RCC 7860 (cell line): ENCODE data around the gene CC2D2B.
"Not testable (repeated sequence)": the region's sequence is repeated elsewhere in the genome, so short reads cannot be mapped to it uniquely, and the experiment has no call there.

Experiments used
- DNase-seq: peaks from one replicate; pipeline ENCODE4 v3.0.0-alpha.2; 2015; ENCODE audit warnings: low spot score
- FAIRE-seq: peaks from 2 replicates; lab custom pipeline; 2012; peaks lifted over from hg19 to GRCh38; lab: Jason Lieb, UNC

CC2D2B gene

DNA sequence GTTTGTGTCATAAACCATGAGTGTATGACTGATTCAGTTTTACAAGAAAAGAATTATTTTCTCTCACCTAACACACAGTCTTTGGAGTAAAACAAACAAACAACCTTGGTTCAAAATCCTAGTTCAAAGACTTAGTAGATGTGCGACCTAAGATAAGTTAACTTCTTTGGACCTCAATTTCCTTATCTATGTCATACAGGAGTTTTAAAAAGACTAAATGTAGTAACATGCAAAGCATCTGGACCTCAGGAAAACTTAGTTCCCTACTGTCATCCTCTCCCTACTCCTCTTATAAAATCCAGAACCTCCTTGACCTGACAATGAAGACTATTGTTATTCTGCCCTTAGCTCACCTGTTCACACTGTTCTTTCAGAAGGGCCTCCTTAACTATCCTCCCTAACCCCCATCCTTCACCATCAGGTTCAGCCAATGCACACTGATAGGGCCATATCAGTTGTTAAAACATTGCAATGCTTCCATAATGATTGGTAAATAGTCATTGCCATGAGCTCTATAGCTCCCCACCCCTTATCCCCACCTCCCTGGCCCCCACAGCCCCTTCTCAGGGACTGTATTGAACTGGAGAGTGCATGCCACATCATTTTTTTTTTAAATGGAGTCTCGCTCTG is 106.8 kb downstream of the CC2D2B start:
- DNase-seq (no peak), FAIRE-seq (no peak)

DNA sequence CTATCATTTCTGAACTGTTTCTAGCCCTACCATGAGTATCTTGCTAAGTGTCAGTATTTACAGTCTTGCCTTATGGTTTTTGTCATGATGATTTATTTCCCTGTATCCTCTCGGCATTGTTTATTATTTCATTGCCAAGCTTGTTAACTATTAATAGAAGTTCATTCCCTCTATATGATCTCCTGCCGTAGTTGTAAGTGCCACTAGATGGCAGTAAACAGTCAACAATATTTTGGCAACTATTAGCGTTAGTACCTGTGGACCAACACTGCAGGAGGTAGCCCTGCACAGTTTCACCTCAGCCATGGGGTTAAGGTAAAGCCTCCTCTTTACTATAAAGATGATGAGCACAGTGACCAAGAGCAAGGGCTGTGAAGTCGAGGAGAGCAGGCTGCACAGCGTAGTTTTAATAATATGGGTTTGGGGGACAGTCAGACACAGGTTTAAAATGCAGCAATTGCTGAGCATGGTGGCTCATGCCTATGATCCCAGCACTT is 109.5 kb downstream of the CC2D2B start:
- FAIRE-seq: peak; percentile 73
- peak; percentile 47 for DNase-seq

DNA sequence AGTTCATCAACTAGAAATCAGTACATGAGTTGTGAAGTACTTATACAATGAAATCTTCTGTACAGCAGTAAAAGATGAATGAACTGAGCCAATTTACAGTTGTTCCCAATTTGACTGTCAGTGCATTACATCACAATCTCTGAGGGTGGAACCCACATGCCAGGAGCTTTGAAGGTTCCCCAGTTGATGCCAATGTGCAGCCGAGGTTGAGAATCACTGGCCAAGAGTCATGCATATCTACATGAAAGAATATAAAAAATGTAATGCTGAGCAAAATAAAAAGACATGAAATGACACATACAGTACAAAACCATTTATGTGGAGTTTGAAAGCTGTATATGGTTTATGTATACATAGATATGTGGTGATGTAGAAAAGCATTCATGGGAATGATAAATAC is 113.6 kb downstream of the CC2D2B start:
- FAIRE-seq (no peak), DNase-seq (no peak)

DNA sequence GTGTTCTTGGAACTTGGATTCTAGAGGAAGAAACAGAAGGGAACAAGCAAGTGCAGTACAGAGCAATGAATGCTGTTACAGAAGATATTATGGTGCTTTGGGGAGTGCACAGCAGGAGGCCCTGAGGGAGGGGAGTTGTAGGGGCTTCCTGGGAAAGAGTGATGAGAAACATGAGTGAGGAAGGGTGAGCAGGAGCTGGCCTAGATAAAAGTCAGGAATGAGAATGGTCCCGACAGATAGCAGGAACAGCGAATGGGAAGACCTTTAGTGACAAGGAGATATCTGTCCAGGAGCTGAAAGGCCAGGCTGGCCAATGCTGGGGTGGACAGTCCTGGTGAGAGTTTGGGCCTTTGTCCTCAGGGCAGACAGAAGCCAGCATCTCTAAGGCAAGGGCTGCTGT is 115.0 kb downstream of the CC2D2B start:
- FAIRE-seq (no peak), DNase-seq (no peak)

GRCh38 chr10:96023168-96023567 is 115.4 kb downstream of the CC2D2B start:
- no peak for DNase-seq
- FAIRE-seq: no peak

DNA sequence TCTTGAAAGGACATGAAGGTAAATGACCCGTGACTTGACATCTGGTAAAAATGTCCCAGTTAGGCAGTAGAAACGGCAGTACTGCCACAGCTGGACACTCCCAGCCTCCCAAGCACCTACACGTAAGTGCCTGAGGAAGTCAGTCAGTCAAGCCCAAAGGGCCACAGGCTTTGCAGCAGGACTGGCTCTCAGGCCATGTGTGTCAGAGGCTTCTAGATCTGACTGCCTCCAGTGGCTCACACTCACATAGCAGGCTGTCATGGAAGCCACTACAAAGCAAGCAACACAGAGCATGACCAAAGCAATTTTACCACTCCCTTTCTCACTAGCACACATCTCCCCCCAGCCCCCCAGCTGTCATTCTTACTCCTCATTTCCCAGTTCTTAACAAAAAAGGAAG is 117.8 kb downstream of the CC2D2B start:
- DNase-seq (no peak), FAIRE-seq (no peak)

DNA sequence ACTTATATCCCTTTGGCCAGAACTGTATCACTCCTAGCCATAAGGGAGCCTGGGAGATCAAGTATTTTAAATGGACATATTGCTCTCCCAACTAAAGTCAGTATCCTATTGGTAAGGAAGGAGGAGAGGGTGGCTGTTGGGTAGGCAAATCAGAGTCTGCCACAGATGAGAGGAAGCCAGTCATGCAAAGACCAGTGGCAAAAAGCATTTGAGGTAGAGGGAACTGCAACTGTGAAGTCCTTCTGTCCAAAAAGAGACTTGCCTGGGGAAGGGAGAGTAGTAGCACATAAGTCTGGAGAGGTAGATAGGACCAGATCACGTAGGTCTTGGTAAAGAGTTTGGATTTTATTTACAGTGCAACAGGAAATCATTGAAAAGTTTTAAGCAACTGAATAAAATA is 126.8 kb downstream of the CC2D2B start:
- DNase-seq: no peak
- FAIRE-seq: no peak

DNA sequence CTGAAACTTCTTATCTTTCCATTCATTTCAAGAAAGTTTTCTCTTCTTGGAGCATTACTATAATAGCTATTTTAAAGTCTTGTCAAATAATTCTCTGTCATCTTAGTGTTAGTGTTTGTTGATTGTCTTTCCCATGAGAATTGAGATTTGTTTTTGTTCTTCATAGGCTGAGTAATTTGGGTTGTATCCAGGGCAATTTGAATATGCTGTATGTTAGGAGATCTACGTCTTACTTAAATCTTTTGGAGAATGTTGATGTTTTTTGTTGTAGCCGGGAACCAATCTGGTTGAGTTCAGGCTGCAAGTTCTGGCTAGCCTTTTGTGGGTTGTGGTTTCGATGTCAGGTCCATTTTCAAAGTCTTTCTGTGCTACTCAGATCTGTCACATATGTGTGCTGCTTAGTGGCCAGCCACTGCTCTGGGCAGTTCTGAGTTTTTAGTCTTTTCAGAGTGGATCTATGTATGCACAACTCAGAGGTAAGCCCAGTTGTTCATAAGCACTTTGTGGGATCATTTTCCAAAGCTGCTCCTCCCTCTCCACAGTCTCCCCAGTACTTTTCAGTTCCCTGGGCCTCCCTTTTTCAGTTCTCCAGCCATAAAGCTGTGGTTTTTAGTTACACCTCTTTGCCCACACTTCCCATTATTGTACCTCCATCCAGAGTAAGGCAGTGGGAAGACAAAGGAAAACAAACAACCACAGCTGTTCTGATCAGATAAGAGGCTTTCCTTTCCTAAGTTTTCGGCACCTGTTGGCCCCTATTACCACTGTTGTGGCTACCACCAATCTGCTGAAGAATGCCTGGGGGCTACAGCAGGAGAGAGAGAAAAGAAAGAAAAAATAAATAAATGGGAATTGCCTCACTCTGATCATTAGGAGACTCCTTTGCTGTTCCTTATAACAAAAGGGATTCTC is 131.0 kb downstream of the CC2D2B start:
- FAIRE-seq: no peak
- DNase-seq: no peak

GRCh38 chr10:96041146-96041545 is 133.4 kb downstream of the CC2D2B start:
- DNase-seq (no peak), FAIRE-seq (no peak)

GRCh38 chr10:96043033-96043892 is 135.5 kb downstream of the CC2D2B start, which contains the start of gene CCNJ:
CCNJ (plus strand) TSS chr10:96043583; CDS start chr10:96044394, 811 bp downstream.
- peak; percentile 74 for DNase-seq
- FAIRE-seq: no peak

GRCh38 chr10:96043893-96044715 is 136.3 kb downstream of the CC2D2B start:
- FAIRE-seq: no peak
- peak; percentile 6 for DNase-seq

GRCh38 chr10:96044736-96045135 is 137.0 kb downstream of the CC2D2B start:
- DNase-seq: no peak

GRCh38 chr10:96046546-96046945 is 138.8 kb downstream of the CC2D2B start:
- DNase-seq (no peak), FAIRE-seq (no peak)

More at GRCh38 chr10:96044736-96045135, 137.0 kb downstream of the CC2D2B start:
- FAIRE-seq: no peak

DNA sequence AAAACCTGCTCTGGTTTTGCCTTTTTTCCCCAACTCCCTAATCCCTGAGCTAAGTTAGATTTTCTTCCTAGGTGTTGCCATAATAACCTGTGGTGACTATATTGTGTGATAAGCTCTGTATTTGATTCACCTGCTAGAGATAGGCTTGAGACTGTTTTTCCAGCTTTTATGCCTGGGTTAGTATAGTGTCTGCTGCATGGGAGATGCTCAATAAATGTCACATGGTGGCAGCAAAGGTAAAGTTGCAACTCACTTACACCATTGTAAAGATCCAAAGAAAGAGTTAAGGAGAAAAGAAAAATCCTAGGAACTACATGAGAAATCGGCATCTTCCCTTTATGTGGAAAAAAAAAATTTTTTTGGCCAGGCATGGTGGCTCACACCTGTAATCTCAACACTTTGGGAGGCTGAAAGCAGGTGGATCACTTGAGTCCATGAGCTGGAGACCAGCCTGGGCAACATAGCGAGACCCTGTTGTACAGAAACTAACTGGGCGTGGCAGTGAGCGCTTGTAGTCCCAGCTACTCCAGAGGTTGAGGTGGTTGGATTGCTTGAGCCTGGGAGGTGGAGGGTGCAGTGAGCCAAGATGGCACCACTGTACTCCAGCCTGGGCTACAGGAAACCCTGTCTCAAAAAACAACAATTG is 139.4 kb downstream of the CC2D2B start:
- DNase-seq (no peak), FAIRE-seq (no peak)

DNA sequence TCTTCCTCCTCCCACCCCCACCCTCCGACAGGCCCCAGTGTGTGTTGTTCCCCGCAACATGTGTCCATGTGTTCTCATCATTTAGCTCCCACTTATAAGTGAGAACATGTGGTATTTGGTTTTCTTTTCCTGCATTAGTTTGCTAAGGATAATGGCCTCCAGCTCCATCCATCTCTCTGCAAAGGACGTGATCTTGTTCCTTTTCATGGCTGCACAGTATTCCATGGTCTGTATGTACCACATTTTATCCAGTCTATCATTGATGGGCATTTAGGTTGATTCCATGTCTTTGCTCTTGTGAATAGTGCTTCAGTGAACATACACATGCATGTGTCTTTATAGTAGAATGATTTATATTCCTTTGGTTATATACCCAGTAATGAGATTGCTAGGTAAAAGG is 140.2 kb downstream of the CC2D2B start:
- not testable (repeated sequence) for DNase-seq, FAIRE-seq

- no peak for FAIRE-seq
Measured at GRCh38 chr10:96049340-96049739, 141.6 kb downstream of the CC2D2B start.

DNA sequence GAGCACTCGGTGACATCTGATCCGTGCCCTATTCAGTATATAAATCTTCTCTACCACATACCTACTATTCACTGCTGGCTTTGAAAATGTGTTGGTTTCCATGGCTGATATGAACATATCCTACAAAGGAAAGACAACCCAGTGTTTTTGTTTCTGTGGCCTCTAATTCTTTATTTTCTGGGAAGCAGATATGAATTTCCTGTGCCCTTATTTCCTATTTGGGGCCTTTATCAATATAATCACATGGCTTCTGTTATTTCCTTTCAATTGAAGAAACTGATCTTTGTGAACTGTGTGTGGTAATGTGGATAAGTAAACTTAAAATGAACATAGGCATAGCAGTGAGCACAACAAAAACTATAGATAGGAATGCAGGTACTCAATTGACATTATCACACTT is 146.2 kb downstream of the CC2D2B start:
- FAIRE-seq: no peak
- no peak for DNase-seq

More at GRCh38 chr10:96049340-96049739, 141.6 kb downstream of the CC2D2B start:
- DNase-seq: no peak

DNA sequence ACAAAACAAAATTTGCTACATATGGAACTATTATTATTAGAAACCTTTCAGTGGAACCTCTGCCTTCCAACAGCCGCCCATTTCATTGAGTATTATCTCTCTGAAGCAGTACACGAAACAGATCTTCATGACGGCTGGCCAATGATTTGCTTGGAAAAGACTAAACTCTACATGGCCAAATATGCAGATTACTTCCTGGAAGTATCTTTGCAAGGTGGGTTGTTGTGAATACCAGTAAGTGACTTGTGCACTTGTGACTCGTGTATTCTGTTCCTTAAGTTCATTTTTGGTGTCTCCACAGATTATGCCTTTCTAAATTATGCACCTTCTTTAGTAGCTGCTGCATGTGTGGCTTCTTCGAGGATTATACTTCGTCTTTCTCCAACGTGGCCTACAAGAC is 149.0 kb downstream of the CC2D2B start:
- FAIRE-seq: no peak

DNA sequence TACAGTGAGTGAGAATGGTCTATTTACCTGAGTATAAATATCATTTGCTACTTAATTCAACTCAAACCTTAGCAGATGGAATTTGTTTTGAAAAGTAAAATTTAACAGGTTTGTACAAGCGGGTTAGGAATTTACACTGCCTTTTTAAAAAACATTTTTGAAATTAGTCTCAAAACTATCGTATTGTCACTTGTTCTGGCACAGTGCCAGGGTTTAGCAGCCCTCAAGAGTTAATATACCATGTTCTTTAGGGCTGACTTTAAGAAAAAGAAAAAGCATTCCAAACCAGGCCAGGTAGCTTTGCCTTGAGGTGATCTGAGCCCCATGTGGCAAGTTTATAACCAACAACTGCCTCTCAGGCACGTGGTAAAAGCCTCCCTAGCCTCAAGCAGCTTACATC is 153.5 kb downstream of the CC2D2B start:
- no peak for DNase-seq
- no peak for FAIRE-seq

More for the DNA sequence above, 149.0 kb downstream of the CC2D2B start:
- DNase-seq: no peak
